Common myeloid progenitor, CD34-positive (primary cell): Measurements from ENCODE around the gene ABHD4.

Source experiments
- CTCF ChIA-PET: fragments of 350-600 bp; sonication (Branson Sonifier 250); formaldehyde crosslinking; loops from one replicate; lab custom pipeline; 2021; ENCODE audit warnings: antibody characterized with exemption; lab: Charles Lee
- POLR2A ChIA-PET: fragments of 350-600 bp; sonication (Branson Sonifier 250); formaldehyde crosslinking; loops from one replicate; lab custom pipeline; 2021; ENCODE audit warnings: antibody characterized with exemption; lab: Charles Lee
- DNase-seq, 3 donors: peaks; one replicate each; pipeline versions ENCODE4 v3.0.0 to v3.0.0-alpha.2; 2013
- H3K27ac ChIP-seq, 2 experiments: 1 replicate in 1 of 2; 2 replicates in 1 of 2; pipeline ENCODE4 v1.7.0; 2013; ENCODE audit warnings: inconsistent platforms in 2 of 2, low read length in 2 of 2, mild to moderate bottlenecking in 2 of 2, low read depth in 1 of 2, moderate library complexity in 1 of 2; ENCODE audit not compliant: severe bottlenecking in 2 of 2, insufficient read depth in 1 of 2, poor library complexity in 1 of 2
- H3K27me3 ChIP-seq, 5 experiments: replicated peaks in 2 of 5; 1 replicate in 3 of 5; 2 replicates in 2 of 5; pipeline versions ENCODE4 v1.6.1 to v1.7.0; 2013; ENCODE audit warnings: low read length in 4 of 5, mild to moderate bottlenecking in 2 of 5, moderate library complexity in 2 of 5, inconsistent platforms in 1 of 5; ENCODE audit not compliant: insufficient read depth in 5 of 5, control insufficient read depth in 4 of 5
- H3K36me3 ChIP-seq, 4 experiments: 1 replicate in 2 of 4; 2 replicates in 2 of 4; pipeline versions ENCODE4 v1.6.1 to v1.7.0; 2013; ENCODE audit warnings: low read length in 3 of 4, control low read depth in 1 of 4, mild to moderate bottlenecking in 1 of 4; ENCODE audit not compliant: control insufficient read depth in 4 of 4, insufficient read depth in 4 of 4
- H3K4me1 ChIP-seq, 4 experiments: 1 replicate in 3 of 4; 2 replicates in 1 of 4; pipeline versions ENCODE4 v1.6.1 to v1.7.1; 2013; ENCODE audit warnings: low read length in 3 of 4, mild to moderate bottlenecking in 3 of 4, control low read depth in 1 of 4, inconsistent platforms in 1 of 4, moderate library complexity in 1 of 4; ENCODE audit not compliant: control insufficient read depth in 4 of 4, insufficient read depth in 4 of 4; ENCODE audit errors: control extremely low read depth in 1 of 4
- H3K4me3 ChIP-seq, 7 experiments: 1 replicate in 4 of 7; 2 replicates in 3 of 7; pipeline versions ENCODE4 v1.5.1 to v1.7.0; 2013; ENCODE audit warnings: mild to moderate bottlenecking in 7 of 7, low read length in 6 of 7, moderate library complexity in 6 of 7, inconsistent platforms in 2 of 7, low read depth in 2 of 7, control low read depth in 1 of 7; ENCODE audit not compliant: insufficient read depth in 4 of 7, control insufficient read depth in 1 of 7; ENCODE audit errors: extremely low read depth in 1 of 7
- H3K9me3 ChIP-seq, 5 experiments: 1 replicate in 4 of 5; 2 replicates in 1 of 5; pipeline versions ENCODE4 v1.6.1 to v1.7.1; 2013; ENCODE audit warnings: low read length in 4 of 5, mild to moderate bottlenecking in 2 of 5, inconsistent platforms in 1 of 5, low read depth in 1 of 5, moderate library complexity in 1 of 5; ENCODE audit not compliant: control insufficient read depth in 4 of 5, insufficient read depth in 2 of 5; ENCODE audit errors: control extremely low read depth in 1 of 5
- WGBS: methylation state at CpG from one replicate; pipeline ENCODE4 v1.1.5; 2013; ENCODE audit not compliant: insufficient coverage; 5-methylcytosine and 5-hydroxymethylcytosine counted together

The ABHD4 gene

DNA sequence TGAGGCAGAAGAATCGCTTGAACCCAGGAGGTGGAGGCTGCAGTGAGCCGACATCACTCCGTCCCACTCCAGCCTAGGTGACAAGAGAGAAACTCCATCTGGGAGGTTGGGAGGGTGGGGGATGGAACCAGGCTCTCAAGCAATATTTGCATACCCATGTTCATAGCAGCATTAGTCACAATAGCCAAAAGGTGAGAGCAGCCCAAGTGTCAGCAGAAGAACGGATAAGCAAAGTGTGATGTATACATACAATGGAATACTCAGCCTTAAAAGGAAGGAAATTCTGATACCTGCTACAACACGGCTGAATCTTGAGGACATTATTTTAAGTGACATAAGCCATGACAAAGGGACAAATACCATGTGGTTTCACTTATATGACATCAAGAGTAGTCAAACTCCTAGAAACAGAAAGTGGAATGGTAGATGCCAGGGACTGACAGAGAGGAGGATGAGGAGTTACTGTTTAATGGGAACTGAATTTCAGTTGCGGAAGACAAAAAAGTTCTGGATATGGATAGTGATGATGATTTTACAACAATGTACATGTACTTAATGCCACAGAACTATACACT lies 20.7 kb upstream of the ABHD4 start:
- no peaks in the 10 kb centered on the region for H3K9me3 ChIP-seq
- DNase-seq: no peak
- POLR2A ChIA-PET: no interaction called here
- peaks cover under 1 to 26% (median 19%) of the 10 kb centered on the region in 4 experiments for H3K36me3 ChIP-seq
- WGBS: 100% methylated on average over 1 of the region's 6 CpGs
- H3K27me3 ChIP-seq: no peaks in the 10 kb centered on the region
- H3K27ac ChIP-seq: no peak overlapping the region
- CTCF ChIA-PET: interaction anchor here (1.7 kb wide), 1 partner anchor 67 kb away, joined by 3 read pairs; the partner anchor contains the start of gene OR6J1
- H3K4me1 ChIP-seq: peaks cover 0 to under 1% (median under 1%) of the 10 kb centered on the region in 4 experiments
- H3K4me3 ChIP-seq: no peak overlapping the region

DNA sequence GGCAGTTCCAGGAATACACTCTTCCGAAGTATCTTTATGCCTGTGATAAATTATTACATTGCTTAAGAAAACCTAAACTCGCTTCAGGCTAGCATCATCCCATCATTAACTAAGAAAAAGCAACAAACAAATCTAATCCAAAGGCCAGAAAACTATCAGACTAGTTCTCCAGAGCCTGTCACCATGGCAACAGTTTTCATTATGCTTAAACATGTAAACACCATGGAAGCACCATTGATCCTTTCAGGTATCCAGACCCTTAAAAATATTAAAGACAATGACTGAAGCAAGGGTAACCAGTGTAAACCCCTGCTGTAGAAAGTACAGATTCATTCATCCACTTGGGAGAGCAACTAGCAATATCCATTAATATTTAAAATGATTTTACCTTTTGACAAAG lies 18.9 kb upstream of the ABHD4 start:
- Histone ChIP-seq H3K27ac (no peak overlapping the region), H3K4me1 (peaks cover 6 to 17% (median 12%) of the 10 kb centered on the region in 4 experiments), H3K4me3 (no peak overlapping the region), H3K27me3 (no peaks in the 10 kb centered on the region), H3K9me3 (no peaks in the 10 kb centered on the region), H3K36me3 (peaks cover 0 to 14% (median 10%) of the 10 kb centered on the region in 4 experiments)
- CTCF ChIA-PET: interaction anchor here (1.3 to 3.7 kb wide), 2 partner anchors 9 to 294 kb away, joined by 3 to 25 read pairs; no protein-coding TSS in a partner anchor
- no CpG with 5 or more reads among the region's 2 CpGs for WGBS
- POLR2A ChIA-PET: interaction anchor here (0.7 kb wide), 1 partner anchor 9 kb away, joined by 3 read pairs; no protein-coding TSS in a partner anchor
- no peak for DNase-seq

DNA sequence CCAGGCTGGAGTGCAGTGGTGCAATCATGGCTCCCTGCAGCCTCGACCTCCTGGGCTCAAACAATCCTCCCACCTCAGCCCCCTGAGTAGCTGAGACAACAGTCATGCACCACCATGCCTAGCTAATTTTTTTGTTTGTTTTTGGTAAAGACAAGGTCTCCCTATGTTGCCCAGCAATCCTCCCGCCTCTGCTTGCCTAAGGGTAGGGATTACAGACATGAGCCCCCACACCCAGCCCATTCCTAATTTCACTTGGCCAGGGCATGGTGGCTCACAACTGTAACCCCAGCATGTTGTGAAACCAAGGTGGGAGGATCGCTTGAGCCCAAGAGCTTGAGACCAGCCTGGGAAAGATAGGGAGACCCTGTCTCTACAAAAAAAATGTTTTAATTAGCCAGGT lies 18.2 kb upstream of the ABHD4 start:
- Histone ChIP-seq H3K36me3 (peaks cover 0 to 9% (median 5%) of the 10 kb centered on the region in 4 experiments), H3K9me3 (no peaks in the 10 kb centered on the region), H3K27me3 (no peaks in the 10 kb centered on the region), H3K4me3 (no peak overlapping the region), H3K27ac (no peak overlapping the region), H3K4me1 (peaks cover 6 to 24% (median 18%) of the 10 kb centered on the region in 4 experiments)
- no peak for DNase-seq
- WGBS: 100% methylated on average over 1 of the region's 3 CpGs
- CTCF ChIA-PET: interaction anchor here (3.7 kb wide), 1 partner anchor 9 kb away, joined by 25 read pairs; no protein-coding TSS in a partner anchor
- POLR2A ChIA-PET: no interaction called here

DNA sequence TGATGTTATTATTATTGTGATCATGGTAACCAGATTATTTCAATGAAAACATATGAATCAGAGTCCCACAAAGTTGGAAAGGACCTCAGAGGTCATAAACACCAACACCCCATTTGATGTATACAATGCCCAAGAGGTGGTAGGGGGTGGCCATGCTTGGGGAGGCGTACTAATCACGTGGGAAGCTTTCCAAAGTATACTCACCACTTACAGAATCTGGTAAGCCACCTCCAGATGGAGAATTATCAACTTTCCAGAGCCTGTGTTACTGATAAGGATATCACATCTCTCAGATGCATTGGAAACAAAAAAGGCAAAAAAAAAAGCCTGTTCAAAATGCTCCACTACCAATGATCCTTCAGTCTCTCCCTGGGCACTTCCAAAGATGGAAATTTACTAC lies 17.5 kb upstream of the ABHD4 start:
- 93% methylated on average over 2 of the region's 2 CpGs for WGBS
- DNase-seq: no peak
- Histone ChIP-seq H3K27ac (no peak overlapping the region), H3K36me3 (peaks cover 0 to 7% (median 3%) of the 10 kb centered on the region in 4 experiments), H3K4me3 (no peak overlapping the region), H3K9me3 (no peaks in the 10 kb centered on the region), H3K27me3 (no peaks in the 10 kb centered on the region), H3K4me1 (peaks cover 8 to 30% (median 18%) of the 10 kb centered on the region in 4 experiments)
- ChIA-PET CTCF (interaction anchor here (1.1 to 3.7 kb wide), 3 partner anchors 9 to 73 kb away, joined by 3 to 25 read pairs (median 3); no protein-coding TSS in a partner anchor), POLR2A (no interaction called here)

DNA sequence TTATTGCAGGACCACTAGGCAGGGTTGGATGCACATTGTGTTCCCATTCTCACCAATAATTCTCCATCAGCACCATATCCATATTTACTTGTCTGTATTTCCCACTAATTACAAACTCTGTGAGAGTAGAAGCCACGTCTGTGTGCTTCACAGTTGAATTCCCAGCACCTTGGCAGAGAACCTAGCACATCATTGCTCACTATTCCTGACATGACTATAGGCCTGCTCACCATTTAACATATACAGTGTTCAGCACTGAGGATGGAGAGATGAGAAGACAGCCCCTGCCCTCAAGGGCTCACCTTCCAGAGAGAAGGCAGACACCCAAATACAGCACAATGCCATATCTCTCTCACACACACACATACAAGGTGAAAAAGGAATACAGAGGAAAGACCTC lies 14.1 kb upstream of the ABHD4 start:
- DNase-seq: no peak
- ChIA-PET POLR2A (no interaction called here), CTCF (interaction anchor here (0.9 to 4.2 kb wide), 6 partner anchors 12 to 409 kb away, joined by 3 to 28 read pairs (median 4); no protein-coding TSS in a partner anchor)
- H3K4me3 ChIP-seq: peak overlapping the region in 1 of 7 experiments; percentile 16
- H3K36me3 ChIP-seq: peaks cover 0 to 3% (median 2%) of the 10 kb centered on the region in 4 experiments
- peak overlapping the region in 1 of 2 experiments; percentile 35 for H3K27ac ChIP-seq
- H3K9me3 ChIP-seq: no peaks in the 10 kb centered on the region
- no peaks in the 10 kb centered on the region for H3K27me3 ChIP-seq
- H3K4me1 ChIP-seq: peaks cover 18 to 42% (median 31%) of the 10 kb centered on the region in 4 experiments
- 78% methylated on average over 1 of the region's 1 CpG for WGBS

DNA sequence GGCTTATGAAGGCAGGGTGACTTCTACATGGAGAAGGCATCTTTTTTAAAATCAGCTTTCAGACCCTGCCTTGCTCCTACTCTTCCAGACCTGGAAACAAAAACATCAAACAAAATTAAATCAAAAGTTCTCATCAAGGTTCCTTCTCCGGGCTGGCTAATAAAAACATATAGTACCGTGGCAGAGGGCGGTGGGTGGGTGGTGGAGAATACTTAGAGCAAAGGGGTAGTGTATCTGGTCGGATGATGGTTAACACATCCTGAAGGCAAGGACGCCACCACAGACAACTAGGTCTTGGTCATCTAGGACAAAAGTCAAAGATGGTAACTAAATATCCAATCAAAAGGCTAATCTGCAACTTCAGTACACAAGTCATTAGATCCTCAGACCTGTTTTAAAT lies 10.9 kb upstream of the ABHD4 start:
- H3K4me3 ChIP-seq: no peak overlapping the region
- WGBS: 97% methylated on average over 5 of the region's 5 CpGs
- no peak for DNase-seq
- H3K27me3 ChIP-seq: no peaks in the 10 kb centered on the region
- H3K4me1 ChIP-seq: peaks cover 20 to 51% (median 38%) of the 10 kb centered on the region in 4 experiments
- ChIA-PET POLR2A (interaction anchor here (1.0 kb wide), 1 partner anchor 31 kb away, joined by 4 read pairs; no protein-coding TSS in a partner anchor), CTCF (interaction anchor here (4.2 to 6.9 kb wide), 2 partner anchors 15 to 16 kb away, joined by 28 to 48 read pairs; no protein-coding TSS in a partner anchor)
- no peaks in the 10 kb centered on the region for H3K9me3 ChIP-seq
- H3K27ac ChIP-seq: no peak overlapping the region
- H3K36me3 ChIP-seq: peaks cover 0 to 3% (median 2%) of the 10 kb centered on the region in 4 experiments
